ENCODE measurements around the gene TMEM121.
"Not testable (repeated sequence)": the region's sequence is repeated elsewhere in the genome, so short reads cannot be mapped to it uniquely, and the experiment has no call there.

Gene TMEM121

GRCh38 chr14:105547072-105547471, 20.7 kb downstream of the TMEM121 start:
- DNase-seq: not testable (repeated sequence)

- no peak for DNase-seq
These were observed 21.4 kb downstream of the TMEM121 start for GRCh38 chr14:105547741-105548169.

- no peak for DNase-seq
These were observed 23.1 kb downstream of the TMEM121 start for GRCh38 chr14:105549481-105549880.

GRCh38 chr14:105554022-105554421, 27.6 kb downstream of the TMEM121 start:
- DNase-seq: no peak

GRCh38 chr14:105554523-105554922, 28.1 kb downstream of the TMEM121 start:
- DNase-seq: no peak

GRCh38 chr14:105557671-105558070, 31.3 kb downstream of the TMEM121 start:
- not testable (repeated sequence) for DNase-seq

GRCh38 chr14:105558449-105559154, 32.2 kb downstream of the TMEM121 start:
- not testable (repeated sequence) for DNase-seq

- DNase-seq: not testable (repeated sequence)
These were observed 33.1 kb downstream of the TMEM121 start for GRCh38 chr14:105559384-105560047.

- DNase-seq: not testable (repeated sequence)
These were observed 33.8 kb downstream of the TMEM121 start for GRCh38 chr14:105560048-105560669.

- DNase-seq: not testable (repeated sequence)
These were observed 35.0 kb downstream of the TMEM121 start for GRCh38 chr14:105561345-105561744.

- DNase-seq: no peak
These were observed 36.4 kb downstream of the TMEM121 start for GRCh38 chr14:105562713-105563346.

GRCh38 chr14:105563347-105563737, 37.0 kb downstream of the TMEM121 start:
- DNase-seq: no peak

GRCh38 chr14:105564536-105564935, 38.2 kb downstream of the TMEM121 start:
- DNase-seq: not testable (repeated sequence)

- not testable (repeated sequence) for DNase-seq
These were observed 39.0 kb downstream of the TMEM121 start for GRCh38 chr14:105565185-105565919.

- DNase-seq: not testable (repeated sequence)
These were observed 40.1 kb downstream of the TMEM121 start for GRCh38 chr14:105566248-105567163.

GRCh38 chr14:105567164-105568103, 41.1 kb downstream of the TMEM121 start:
- DNase-seq: not testable (repeated sequence)

GRCh38 chr14:105568140-105568843, 41.9 kb downstream of the TMEM121 start:
- DNase-seq: not testable (repeated sequence)

GRCh38 chr14:105568859-105569766, 42.7 kb downstream of the TMEM121 start:
- no peak for DNase-seq

Measured in stimulated activated naive CD4-positive, alpha-beta T cell treated with Interleukin-2 at 50 U/mL for 16 hours (primary cell).